HG02798 (cell line): Measurements from ENCODE around the gene COL4A1.

ENCODE experiments used
- ATAC-seq: cut with Tn5 transposase; IDR thresholded peaks from one replicate; pipeline ENCODE4 v1.9.1; 2021; ENCODE audit warnings: mild to moderate bottlenecking; ENCODE audit not compliant: unreplicated experiment, poor library complexity

Gene COL4A1

DNA sequence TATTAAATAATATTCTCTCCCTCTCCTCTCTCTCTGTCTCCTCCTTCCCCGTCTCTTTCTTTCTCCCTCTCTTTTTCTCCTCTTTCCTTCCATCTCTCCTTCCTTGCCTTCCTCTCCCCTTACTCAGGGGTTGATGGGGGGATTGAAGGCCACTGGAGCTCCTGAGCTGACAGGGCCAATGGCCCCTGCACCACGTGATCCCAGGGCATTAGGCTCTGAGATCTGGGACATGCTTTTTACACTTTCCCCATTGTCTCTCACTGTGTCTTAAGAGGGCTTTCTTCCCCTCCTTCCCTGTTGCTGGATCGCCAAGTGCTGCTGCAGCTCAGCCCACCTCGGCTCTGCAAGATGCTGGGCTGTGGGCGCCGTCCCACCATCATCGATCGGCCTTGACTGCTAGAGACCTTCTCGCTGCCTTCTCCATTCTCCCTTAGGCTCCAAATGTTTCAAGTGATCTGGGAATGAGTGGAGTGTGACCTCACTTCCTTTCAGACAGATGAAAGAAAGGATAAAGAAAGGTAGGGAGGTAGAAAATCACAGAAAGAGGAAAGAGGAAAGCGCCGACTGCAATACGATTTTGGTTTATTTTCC lies 42.2 kb downstream of the COL4A1 start:
- no peak for ATAC-seq

DNA sequence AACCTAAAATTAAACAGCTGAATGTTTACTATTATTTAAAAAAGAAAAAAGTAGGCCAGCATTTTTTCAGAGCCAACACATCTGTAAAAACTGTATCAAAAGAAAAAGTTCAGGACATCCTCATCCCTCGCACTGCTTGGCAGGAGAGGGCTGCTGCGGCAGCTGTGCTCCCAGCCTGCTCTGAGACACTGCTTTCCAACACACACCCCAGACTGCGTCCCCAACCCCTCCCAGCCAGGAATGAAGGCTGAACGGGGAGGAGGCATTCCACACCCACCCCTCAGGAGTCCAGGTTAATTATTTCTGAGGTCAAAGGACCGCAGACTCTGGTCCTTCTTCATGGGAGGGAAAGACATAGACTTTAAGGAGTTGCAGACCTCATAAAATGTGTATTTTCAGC lies 43.1 kb downstream of the COL4A1 start:
- ATAC-seq, result no peak

DNA sequence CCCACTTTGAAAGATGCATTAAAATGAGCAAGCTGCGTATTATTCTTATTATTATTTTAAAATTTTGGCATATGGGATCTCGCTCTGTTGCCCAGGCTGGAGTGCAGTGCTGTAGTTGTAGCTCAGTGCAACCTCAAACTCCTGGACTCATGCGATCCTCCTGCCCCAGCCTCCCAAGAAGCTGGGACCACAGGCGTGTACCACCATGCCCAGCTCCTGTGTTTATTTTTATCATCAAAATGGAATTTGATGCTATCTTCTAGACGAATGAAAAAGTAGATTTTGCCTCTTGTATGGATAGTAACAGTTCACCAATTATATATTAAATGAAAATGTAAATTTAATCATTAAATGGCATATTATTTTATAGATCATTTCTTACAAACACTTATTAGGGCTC lies 43.6 kb downstream of the COL4A1 start:
- no peak for ATAC-seq

DNA sequence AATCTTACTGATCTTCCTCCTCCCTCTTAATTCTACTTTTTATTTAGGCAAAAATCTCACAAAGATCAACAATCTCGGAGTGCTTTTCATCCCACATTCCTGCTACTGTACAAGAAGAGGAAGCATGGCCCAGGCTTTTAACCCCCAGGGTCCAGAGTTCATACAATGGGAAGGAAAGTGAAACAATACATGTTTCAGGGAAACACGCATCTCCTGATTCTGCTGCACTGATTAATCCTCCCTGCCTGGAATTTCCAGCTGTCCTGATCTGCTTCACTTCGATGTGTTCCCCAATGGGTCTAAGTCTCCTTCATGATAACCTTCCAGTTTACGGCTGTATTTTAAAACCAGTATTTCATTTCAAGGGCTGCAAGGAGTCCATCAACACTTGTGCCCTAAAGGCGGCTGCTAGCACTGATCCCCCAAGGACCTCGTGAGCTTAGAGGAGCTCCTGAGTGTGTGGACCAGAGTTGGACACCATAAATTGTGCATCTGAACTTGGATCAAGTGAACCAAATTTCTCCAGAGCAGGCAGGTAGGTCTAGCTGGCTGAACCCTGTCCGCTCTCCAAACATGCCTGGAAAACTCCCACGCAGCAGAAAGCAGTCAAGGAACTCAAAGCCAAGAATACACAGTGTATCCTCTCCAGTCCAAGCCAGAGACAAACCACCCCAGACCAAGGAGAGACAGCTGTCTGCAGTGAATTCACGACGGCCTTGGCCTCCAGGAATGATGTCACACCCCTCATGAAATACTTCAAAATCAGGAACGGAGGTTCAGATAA lies 44.3 kb downstream of the COL4A1 start:
- ATAC-seq, result no peak

DNA sequence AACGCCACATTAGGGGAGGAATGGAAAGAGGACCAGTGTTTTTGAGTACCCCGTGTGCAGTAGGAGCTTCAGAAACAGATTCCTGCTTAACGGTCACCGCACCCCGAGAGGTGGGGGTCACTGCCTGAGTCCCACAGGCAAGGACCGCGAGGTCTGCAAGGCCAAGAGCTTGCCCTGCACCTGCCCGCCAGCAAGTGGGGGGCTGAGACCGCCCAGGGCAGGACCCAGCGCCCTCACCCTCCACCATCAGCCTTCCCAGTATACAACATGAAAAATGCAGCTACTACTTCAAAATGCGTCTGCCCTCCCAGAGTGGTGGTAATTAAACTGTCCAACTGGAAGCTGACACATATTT lies 44.9 kb downstream of the COL4A1 start:
- no peak for ATAC-seq

DNA sequence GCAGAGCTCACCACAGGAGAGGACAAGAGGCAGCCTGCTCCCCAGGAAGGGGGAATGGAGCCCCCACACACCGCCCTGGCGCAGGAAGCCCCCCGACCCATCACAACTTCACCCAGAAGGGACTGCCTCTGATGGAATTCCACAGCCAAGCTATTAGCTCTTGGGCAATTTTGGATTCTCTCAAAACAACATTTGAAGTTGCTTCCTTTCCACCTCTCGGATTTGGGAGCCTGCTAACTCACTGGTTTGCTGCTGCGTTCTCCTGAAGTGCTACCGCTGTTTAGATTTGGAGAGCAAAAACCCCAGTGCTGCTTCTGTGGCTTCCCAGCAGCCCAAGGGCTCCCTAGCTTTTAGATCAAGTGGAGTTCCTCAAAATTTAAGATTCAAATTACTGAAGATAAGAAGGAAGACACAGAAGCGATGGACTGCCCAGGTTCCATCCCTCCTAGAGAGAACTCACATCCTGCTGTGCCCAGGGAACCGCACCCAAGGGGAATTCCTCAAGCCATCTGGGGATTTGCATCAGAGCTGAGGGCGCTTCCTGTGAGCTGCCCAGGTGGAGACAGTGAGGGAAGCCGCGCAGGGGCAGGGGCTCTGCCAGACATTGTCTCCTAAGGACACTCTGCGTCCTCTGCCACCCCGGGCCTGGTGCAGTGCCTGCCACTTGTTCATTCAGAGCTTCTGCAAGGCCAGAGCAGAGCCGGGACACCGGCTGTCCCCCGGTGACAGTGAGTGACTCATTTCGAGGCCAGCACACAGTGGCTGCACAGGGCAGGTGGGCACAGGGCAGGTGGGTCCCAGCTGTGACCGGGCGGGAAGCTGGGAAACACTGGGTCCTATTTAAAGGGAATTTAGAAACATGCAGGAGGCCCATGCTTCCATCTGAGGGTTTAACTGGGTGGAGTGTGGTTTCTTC lies 45.5 kb downstream of the COL4A1 start:
- ATAC-seq, result no peak

DNA sequence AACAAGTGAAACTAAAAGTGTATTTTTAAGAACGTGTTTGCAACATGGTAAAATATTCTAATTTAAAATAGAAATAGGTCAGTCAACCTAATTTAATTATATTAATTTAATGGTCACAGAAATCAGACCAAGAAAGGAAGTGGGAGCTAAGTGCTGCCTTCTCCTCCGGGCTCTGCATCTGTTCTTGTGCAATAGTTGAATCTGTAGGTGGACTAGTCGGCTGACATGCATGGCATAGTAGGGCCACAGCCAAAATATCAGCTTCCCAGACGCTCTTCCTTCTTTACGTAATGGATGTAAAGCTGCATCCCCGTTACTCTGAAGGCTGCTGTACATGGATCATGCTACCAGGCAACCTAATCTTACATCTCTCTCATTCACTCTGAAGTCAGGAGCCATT lies 47.3 kb downstream of the COL4A1 start:
- no peak for ATAC-seq

DNA sequence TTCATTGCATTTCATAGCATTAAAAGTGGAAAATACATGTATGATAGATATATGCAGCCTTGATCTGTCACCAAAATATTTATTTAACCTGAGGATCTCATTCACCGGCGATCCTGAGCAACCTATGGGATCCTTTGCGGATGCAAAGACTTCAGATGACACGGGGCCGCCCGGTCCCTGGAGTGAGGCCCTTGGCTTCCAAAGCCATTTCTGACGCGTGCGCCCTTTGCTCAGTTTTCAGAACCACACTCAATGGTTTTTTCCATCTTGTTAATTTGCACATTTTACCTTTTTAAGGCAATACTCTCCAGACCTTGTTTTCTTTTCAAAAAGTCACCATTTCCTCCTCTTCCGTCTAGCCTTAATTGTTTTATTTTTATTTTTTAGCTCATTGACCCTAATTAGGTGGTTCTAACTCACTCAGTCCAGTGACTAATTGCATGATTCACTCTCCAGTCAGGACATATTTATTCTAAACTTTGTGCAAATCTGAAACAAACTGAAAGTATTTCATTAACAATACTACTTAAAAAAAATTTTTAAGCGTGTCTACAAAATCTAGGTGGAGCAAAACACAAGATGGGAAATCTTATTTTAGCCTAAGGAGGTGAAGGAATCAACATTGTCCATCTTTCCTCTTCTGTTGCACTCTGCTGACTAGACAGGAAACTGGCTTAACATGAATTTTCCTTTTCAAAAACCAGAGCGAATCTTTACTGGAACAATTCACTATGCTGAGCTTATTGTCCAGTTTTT lies 47.9 kb downstream of the COL4A1 start:
- no peak for ATAC-seq

DNA sequence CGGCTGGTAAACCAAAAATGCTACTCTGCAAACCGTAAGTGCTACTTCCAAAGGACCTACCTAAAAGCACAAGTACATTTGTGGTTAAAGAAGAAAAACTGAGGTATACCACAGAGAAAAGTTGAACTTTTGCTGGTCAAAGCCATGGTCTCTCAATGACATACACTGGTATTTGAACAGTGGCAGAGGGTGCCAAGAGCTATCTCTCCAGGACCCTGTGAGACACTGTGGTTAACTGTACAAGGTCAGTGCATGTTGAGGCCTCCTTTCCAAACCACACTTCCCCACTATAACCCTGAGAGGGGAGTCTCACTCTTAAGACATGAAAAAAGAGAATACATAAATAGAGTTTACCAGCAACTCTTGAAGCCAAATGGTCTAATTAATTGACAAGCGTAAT lies 49.5 kb downstream of the COL4A1 start:
- no peak for ATAC-seq

DNA sequence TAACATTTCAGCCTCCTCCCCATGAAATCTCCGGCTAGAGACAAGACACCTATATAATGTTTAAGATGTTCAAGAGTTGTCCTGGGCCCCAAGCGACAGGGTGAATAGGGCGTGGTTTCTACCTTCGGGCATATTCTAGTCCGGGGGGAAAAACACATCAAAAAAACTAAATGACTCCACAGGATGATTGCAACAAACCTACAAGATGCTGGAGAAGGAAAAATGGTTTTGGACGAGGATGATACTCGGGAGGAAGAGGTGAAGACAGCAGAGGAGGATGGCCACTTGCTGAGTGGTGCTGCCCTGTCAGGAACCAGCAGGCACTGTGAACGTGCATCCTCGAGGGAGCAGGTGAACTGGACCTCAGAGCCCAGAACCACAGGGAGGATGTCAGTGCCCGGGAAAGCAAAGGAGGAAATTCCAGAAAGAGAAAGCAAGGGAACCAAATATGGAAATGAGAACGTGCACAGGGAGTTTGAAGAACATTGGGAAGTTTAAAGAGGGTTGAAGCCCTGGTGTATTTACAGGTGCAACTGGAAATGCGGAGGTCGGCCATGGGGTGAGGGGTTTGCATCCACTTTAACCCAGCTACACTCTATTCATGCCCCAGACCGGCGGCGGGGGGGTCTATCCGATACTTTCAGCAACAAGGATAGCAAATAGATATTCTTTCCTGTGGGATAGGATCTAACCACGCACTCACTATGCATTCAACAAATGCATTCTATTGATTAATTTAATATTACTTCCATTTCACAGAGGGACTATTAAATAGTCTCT lies 50.6 kb downstream of the COL4A1 start:
- ATAC-seq, result no peak

DNA sequence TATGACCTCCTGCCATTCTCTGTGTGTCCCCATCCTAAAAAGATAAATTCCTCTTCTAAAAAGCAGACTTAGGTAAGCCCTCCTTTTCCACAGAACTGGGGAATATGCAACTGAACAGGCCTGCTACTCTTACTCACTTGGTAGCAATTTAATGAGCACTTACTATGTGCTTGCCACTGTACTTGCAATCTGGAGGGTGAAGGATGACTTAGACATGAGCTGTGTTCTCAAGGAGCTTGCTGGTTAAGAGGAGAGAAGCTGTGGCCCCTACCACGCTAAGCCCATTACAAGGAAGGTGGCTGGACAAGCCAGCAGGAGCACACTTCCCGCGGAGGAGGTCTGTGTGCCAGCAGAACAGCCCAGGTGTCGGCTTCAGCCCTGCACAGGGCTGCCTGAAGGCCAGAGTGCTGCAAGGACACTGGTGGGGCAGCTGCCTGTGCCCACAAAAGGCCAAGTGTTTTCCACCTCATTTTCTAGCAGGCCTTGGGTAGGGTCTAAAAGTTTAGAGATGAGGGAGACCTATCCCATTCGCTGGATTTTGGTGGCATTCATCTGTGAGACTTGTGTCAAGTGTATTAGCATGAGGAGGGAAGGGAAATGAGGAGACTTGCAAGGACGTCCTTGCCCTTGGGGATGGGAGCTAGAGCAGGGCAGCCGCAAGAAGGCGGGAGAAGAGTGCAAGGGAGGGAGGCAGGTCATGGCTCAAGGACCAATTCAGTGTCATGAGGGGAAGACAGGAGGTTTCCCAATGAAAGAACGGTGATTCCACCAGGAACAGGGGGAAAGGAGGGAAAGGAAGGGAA lies 52.0 kb downstream of the COL4A1 start:
- no peak for ATAC-seq

DNA sequence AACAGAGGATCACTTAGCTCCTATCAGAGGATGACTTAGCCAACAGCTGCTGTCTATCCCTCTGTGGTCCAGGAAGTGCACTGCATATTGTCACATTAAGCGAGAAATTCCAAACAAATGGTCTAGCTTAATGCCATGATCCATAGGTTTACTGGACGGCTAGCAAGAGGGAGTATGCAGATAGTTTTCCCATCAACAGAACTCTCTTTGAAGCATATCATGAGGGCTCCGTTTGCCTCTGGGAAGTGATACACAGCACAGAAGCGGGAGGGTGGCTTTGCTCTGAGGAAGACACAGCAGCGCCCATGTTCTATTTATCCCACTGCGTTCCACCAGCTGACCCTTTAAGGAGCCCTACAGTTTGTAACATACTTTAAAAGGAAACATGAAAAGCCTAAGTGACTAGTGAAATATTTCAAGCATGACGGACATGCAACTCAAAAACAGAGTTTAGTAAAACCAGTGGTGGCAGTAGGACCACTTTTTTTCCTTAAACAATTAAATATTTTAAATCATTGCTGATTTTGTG lies 52.7 kb downstream of the COL4A1 start:
- ATAC-seq, result no peak

DNA sequence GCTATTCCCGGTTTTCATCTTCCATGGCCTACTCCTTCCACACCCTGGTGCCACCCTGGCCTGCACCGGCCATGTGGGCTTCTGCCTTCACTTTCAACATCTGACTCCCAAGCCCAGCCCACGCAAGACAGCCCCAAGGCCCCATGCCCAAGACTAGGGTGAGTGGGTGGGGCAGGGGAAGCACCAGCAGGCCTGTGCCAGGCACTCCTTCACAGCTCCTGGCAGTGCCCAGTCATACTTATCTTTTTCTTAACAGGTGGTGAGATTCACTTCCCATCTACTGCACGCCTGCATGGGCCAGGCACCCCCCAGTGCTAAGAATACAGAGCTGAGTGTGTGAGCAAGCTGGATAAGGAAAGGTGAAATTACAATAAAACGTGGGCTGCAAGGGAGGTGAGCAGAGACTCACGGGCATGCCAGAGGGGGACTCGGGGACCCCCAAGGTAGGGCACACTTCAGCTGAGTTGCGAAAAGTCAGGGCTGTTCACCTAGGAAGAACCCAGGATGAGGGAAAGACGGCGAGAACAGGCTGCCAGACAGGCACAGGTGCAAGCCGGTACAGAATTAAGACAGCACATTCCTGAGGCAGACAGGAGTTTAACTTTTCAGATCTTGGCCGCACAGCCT lies 55.7 kb downstream of the COL4A1 start:
- ATAC-seq, result no peak

DNA sequence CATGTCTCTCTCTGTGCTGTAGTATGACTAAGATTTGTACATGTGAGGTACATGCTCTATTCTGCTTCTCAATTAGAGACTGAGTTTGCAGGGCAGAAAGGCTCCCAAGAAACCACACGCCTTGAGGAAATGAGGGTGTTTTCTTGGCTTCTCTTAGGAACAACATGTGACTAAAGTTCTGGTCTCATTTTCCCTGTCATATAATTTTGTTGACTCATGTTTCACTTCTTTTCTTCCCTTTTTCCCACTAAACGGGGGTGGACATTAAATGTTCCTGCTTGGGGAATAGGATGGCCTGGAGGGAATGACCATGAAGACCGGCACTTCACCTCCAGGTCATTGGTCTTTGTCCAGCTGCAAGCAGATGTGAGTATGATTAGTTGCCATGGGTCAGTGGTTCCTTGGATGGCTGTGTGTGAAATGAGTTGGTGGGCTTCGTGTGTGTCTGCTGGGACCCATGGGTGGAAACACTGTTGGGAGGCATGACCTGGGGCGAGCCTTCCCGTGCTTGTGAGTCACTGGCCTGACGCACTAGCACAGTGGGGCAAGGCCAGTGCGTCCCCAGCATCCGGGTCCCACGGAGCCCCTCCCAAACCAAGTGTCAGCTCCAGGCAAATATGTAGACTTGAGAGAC lies 56.6 kb downstream of the COL4A1 start:
- ATAC-seq, result no peak

DNA sequence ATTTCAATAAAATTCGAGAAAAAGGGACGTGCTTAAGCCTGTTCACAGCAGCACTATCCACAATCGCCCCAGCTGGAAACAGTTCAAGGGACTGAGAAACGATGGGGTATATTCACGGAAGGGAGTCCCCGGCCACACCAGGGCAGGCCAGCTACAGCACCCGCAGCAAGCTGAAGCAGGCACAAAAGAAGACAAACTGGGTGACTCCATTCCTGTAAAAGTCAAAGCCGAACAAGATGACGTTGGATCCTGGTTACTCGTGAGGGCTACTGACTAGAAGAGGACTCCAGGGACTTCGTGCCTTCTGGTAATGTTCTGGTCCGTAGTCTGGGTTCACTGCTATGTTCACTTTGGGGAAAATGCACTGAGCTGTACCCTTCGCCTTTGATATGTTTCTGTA lies 57.6 kb downstream of the COL4A1 start:
- ATAC-seq, result no peak

DNA sequence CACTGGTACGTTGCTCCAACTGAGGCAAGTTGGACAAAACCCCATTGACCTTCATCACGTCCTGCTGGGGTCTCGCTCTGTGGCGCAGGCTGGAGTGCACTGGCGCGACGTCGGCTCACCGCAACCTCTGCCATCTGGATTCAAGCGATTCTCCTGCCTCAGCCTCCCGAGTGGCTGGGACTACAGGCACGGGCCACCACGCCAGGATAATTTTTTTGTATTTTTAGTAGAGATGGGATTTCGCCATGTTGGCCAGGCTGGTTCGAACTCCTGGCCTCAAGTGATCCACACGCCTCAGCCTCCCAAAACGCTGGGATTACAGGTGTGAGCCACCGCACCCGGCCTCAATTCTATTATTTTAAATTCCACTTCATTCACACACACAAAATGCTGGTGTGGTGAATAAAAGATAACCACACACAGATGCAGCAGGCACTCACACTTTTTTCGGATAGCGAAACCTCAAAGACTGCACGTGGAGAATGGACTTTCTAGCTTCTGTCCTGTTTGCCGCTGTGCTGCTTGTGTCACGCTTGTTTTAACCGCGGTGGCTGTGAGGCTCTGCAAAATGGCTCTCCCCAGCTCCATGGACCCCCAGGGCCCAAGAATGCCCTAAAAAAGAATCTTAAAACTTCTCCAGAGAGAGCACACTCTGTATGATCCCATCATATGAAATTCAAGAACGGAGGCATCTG lies 58.4 kb downstream of the COL4A1 start:
- ATAC-seq, result no peak

DNA sequence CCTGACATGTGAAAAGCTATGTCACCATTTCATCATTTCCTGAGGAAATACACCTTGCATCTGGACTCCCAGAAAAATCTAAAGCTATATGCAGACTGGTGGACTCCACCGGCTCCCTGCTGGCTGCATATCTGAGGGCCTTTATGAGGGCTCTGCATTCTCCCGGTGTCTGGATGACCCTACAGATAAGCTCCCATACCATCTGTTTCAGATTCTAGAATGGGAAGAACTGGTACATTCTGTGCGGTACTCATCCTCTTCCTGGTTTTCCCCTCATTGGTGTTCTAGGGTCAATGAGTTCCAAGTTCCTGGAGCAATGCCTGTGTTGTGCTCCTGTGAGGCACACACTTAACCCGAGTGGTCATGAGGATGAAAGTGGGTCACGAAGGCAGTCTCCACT lies 60.4 kb downstream of the COL4A1 start:
- ATAC-seq, result no peak
